NK-92 treated with Interleukin-12 subunit alpha and Interleukin-12 subunit beta, amount 100 ng/mL, for 24 hours (cell line): ENCODE results near the gene CTSH.
"Not testable (repeated sequence)": the region's sequence is repeated elsewhere in the genome, so short reads cannot be mapped to it uniquely, and the experiment has no call there.

Source experiments
- DNase-seq: peaks from one replicate; lab custom pipeline; 2025; lab: John Stamatoyannopoulos, UW

Gene CTSH

DNA sequence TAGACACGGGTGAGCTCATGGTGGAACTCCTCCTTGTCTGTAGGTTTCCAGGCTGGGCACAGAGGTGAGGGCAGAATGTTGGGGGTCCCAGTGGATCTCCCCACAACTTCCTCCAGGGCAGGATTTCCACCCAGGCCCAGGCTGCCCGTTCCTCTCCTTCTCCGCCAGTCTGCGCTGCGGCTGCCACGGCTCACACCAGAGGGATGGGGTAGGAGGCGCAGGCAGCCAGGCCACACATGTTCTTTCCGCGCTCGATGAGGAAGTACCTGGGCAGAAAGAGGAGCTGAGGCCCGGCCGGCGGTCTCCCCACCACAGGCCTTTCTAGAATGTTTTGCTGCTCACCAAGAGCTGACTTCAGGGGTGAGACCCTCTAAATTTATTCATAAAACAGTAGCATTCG, 22.9 kb downstream of the CTSH start:
- DNase-seq = no peak

DNA sequence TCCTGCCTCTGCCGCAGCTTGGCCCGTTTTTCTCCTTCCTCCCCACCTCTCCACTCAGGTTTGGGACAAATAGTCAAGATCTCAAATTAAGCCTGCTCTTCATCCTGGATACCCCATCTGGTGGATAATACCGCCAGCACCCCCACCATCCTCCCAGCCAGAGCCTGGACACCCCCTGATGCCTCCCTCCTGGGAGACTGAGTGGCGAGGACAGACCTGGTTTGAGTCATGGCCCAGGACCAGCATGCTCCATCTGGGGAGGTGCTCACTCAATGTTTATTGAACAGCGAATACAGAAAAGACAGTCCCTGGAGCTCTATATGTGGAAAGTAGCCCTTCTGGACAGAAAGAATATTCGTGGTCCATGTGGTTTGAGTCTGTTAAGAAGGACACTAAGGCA, 23.3 kb downstream of the CTSH start:
- no peak for DNase-seq

- no peak for DNase-seq
These were observed 27.0 kb downstream of the CTSH start for GRCh38 chr15:78917888-78918287.

DNA sequence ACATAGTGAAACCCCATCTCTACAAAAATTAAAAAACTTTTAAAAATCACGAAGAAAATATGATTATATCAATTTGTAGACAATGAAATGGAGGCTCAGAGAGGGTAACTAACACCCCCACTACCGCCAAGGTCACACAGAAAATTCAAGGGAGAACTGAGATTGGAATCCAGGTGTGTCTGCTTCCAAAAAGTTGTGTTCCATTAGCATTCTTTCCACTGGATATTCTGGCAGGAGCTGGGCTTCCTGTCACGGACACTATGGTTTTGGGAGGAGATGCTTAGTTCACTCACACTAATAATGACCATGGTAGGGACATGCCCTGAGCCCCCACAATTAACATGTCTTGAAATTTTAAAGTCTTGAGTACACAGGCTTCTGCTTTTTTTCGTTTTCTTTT, 28.8 kb downstream of the CTSH start:
- DNase-seq = no peak

GRCh38 chr15:78915341-78916087, 29.3 kb downstream of the CTSH start:
- no peak for DNase-seq

DNA sequence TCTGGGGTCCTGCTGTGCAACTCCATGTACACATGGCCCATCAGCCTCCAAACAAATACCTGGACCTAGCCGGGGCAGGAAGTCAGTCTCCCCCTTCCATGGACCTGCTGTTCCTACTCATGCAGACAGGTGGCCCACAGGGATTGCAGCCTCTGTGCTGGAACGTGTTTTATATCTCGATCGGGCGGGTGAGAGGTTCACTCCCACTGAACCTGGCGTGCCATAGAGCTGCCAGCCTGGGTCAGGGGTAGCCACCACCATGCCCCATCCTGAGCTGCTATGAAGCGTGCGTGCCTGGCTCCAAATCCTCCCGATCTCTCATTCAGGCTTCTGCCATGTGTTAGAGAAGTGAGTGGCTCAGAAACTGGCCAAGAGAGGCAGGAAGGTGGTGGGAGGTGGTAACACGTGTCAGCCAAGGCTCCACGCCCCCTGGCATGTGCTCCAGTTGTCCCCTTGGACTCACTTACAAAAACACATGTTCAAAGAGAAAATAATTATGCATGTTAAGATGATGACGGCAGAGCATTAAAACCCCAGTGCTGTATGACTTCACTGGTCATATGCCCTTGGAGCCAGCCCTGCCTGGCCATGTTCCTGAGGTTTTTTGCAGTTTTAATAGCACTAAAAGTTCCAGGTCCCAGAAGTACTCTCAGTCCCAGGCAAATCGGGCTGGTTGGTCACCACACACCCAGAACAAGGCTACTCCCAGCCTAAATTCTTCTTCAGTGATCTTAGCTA, 30.6 kb downstream of the CTSH start:
- DNase-seq = no peak

DNA sequence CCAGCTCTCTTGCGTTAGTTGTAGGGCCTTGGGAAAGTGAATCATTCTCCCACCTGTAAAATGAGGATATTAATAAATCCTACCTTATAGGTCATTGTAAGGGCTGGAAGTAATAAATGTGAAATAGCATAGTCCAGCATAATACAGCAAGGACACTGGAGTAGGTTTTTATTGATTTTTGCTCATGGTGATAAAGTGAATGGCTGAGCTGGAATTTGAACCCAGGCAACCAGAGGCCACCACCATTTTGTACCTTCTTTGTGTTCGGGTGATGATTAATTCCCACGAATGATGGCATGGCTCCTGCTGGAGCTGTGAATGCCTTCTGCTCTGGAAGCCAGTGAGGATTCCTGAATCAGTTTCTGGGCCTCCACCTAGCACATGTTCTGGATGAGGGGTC, 31.8 kb downstream of the CTSH start:
- no peak for DNase-seq

GRCh38 chr15:78912316-78912715, 32.5 kb downstream of the CTSH start:
- no peak for DNase-seq

DNA sequence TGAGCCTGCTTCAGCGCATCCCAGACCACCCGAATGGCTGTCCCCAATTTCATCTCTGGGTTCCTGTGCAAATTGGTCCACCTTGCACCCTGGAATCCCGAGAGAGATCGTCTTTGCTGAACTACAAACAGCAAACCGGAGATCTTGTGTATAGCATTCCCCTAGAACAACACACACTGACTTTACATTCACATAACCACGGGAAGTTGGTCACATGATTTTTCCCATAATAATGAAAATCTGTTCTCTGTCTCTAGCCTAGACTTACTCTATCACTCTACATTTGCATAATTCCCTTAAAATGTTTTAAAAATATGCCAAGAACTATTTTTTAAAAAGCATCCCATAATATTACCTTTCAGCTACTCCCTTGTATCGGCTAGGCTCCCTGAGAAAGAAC, 34.6 kb downstream of the CTSH start:
- no peak for DNase-seq

- DNase-seq = no peak
These were observed 35.0 kb downstream of the CTSH start for GRCh38 chr15:78909791-78910228.

GRCh38 chr15:78909160-78909695, 35.6 kb downstream of the CTSH start:
- no peak for DNase-seq

DNA sequence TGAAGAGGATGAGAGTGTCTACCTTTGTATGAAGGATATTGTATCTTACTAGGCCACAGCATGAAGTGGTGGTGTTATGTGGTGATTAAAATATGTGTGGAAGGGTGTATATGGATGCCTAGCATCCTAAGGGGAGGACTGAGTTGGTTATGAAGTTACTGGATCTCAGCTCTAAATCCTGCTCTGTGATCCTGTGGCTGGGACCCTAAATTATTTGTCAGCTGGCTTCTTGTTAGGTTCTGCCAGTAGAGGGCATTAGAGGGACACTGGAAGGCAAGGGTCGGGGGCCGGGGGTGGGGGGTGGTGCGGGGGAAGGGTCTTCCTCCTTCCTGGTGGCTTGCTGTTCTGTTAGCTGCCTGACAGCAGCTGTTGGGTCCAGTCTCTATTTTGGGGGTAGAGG, 37.3 kb downstream of the CTSH start:
- DNase-seq = no peak

DNA sequence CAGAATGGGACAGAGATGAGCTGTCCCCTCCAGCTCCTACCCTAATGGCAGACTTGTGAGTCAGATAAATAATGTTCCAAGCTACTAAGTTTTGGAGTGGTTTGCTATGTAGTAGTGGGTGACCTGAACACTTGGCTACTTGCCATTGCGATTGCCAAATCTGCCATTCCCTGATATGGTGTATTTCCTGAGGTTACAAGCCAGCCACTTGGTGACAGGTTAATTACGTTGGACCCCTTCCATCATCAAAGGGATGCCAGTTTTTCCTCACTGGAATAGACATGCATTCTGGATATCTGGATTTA, 38.6 kb downstream of the CTSH start:
- DNase-seq = no peak

GRCh38 chr15:78904599-78905358, 40.1 kb downstream of the CTSH start:
- DNase-seq = no peak

DNA sequence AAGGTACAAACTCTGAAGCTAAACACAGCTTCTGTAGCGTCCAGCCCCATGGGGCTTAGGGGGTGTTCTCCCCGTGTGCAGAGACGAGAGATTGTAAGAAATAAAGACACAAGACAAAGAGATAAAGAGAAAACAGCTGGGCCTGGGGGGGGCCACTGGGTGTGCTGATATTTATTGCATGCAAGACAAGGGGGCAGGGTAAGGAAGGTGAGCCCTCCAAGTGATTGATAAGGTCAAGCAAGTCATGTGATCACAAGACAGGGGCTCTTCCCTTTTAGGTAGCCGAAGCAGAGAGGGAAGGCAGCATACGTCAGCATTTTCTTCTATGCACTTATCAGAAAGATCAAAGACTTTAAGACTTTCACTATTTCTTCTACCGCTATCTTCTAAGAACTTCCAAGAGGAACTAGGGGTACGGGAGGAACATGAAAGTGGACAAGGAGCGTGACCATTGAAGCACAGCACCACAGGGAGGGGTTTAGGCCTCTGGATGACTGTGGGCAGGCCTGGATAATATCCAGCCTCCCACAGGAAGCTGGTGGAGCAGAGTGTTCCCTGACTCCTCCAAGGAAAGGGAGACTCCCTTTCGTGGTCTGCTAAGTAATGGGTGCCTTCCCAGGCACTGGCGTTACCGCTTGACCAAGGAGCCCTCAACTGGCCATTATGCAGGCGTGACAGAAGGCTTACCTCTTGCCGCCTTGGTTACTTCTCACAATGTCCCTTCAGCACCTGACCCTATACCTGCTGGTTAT, 42.4 kb downstream of the CTSH start:
- not testable (repeated sequence) for DNase-seq

DNA sequence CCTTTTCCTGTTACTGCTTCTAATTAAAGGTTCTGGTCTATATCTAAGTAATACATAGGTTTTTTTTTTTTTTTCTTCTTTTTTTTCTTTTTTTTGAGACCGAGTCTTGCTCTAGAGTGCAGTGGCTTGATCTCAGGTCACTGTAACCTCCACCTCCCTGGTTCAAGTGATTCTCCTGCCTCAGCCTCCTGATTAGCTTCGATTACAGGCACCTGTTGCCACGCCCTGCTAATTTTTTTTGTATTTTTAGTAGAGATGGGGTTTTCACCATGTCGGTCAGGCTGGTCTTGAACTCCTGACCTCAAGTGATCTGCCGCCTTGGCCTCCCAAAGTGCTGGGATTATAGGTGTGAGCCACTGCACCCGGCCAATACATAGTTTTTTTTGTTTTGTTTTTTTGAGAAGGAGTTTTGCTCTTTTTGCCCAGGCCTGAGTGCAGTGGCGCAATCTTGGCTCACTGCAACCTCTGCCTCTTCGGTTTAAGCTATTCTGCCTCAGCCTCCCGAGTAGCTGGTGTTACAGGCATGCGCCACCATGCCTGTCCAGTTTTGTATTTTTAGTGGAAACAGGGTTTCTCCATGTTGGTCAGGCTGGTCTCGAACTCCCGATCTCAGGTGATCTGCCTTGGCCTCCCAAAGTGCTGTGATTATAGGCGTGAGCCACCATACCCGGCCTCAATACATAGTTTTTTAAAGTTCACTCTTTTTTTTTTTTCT, 43.9 kb downstream of the CTSH start:
- not testable (repeated sequence) for DNase-seq

- DNase-seq = no peak
These were observed 46.3 kb downstream of the CTSH start for GRCh38 chr15:78898540-78898939.

DNA sequence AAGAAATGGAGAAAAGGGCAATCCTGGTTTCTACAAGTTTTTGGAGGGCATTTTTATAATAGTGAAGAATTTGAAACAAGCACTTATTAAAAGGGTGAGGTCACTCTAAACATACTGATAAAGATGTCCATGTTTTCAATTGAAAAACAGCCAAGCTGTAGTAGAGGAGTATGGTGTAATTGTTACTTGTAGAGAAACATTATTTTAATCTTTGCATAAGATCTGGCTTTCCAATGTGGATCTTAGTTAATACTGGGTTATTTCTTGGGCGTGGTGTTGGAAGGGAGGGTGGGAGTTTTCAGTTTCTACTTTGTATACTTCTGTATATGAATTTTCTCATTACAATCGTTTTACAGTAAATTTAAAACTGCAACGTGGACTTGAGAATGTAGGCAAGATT, 49.4 kb downstream of the CTSH start:
- DNase-seq = no peak

GRCh38 chr15:78893538-78893937, 51.3 kb downstream of the CTSH start:
- no peak for DNase-seq

- no peak for DNase-seq
These were observed 55.8 kb downstream of the CTSH start for GRCh38 chr15:78889000-78889399.

DNA sequence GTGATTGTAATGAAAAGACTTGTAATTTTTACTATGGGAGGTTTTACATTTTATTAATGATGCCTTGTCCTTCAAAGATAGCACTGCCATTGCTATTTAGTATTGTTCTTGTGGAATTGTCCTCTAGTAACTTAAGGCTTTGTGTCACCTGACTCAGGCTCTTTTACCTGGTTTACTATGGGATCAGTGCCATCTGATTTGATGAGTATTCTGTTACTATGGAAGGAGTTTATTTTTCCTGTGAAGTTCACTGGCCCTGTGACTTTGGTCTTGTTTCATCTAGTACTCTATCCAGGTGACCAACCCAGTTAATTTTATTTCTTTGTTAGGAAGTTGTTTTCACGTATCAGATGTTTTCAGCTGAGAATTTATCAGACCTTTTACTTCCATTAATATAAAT, 63.2 kb downstream of the CTSH start:
- no peak for DNase-seq
